K562 (cell line): Measurements from ENCODE around the gene RUNX1. TPM values are rescaled to one million over a fixed set of nuclear protein-coding genes. Genes with fewer than 3 reads are reported as not detected.

ENCODE experiments used
- ATF7 ChIP-seq: fragments of 450-650 bp; IDR thresholded peaks from 2 replicates; pipeline ENCODE4 v1.7.1; 2014; ENCODE audit warnings: mild to moderate bottlenecking, moderate library complexity
- HMBOX1 ChIP-seq: sonication (generic); IDR thresholded peaks from 2 replicates; pipeline ENCODE4 v1.6.1; 2016
- KDM1A ChIP-seq, 2 experiments: fragments of 450-650 bp; IDR thresholded peaks; 2 replicates each; pipeline ENCODE4 v1.6.1; 2016; ENCODE audit warnings: mild to moderate bottlenecking in 2 of 2
- RAD51 ChIP-seq: fragments of 450-650 bp; IDR thresholded peaks from 2 replicates; pipeline ENCODE4 v1.7.1; 2016; ENCODE audit warnings: low read depth, mild to moderate bottlenecking, borderline replicate concordance
- SRSF7 ChIP-seq: fragments of 200-400 bp; formaldehyde crosslinking; optimal IDR thresholded peaks from 2 replicates; pipeline ENCODE3; 2017; ENCODE audit warnings: mild to moderate bottlenecking, low read depth, low read length
- ZFX ChIP-seq: sonication (generic); formaldehyde crosslinking; IDR thresholded peaks from 2 replicates; pipeline ENCODE4 v1.8.0; 2022; ENCODE audit warnings: mild to moderate bottlenecking, missing genetic modification reagents, moderate library complexity
- ZNF133 ChIP-seq: fragments of 250-450 bp; sonication (Bioruptor Pico); IDR thresholded peaks from 2 replicates; pipeline ENCODE4 v1.4.0; 2020; ENCODE audit warnings: mild to moderate bottlenecking
- ZNF830 ChIP-seq: fragments of 250-450 bp; sonication (Bioruptor Pico); IDR thresholded peaks from 2 replicates; pipeline ENCODE4 v1.5.0; 2021; ENCODE audit warnings: mild to moderate bottlenecking
- polyA plus RNA-seq, 8 experiments: library from polyadenylated mRNA; depleted of rRNA in 4 of 8; stranded (reverse) in 5 of 8; unstranded in 3 of 8; fragments of >200 nt; fragmentation: Nextera tagmentation in 2 of 8; fragmentation: Illumina TruSeq in 1 of 8; extraction: Ambion mirVana in 2 of 8; extraction: Trizol in 1 of 8; gene quantifications; 2 replicates each; pipeline versions ENCODE4 v1.2.1 to v1.2.3, GENCODE V29; 2011 to 2014; ENCODE audit warnings: inconsistent platforms in 1 of 8, missing spikeins in 1 of 8
- total RNA-seq, 7 experiments: library from RNA; depleted of rRNA in 6 of 7; stranded (reverse); fragments of >200 nt in 6 of 7; fragmentation: Illumina TruSeq in 2 of 7; extraction: Trizol in 2 of 7; gene quantifications; 2 replicates each; pipeline versions ENCODE4 v1.2.1 to v1.2.3, GENCODE V29; 2011 to 2021; ENCODE audit warnings: low replicate concordance in 1 of 7
- TF ChIP-seq, protein P1 (sequence below), 2 experiments: fragments of 450-650 bp; IDR thresholded peaks; 2 replicates each; pipeline ENCODE4 v1.6.1; 2018; ENCODE audit warnings: mild to moderate bottlenecking in 2 of 2, low read depth in 1 of 2; ENCODE audit not compliant: partially characterized antibody in 2 of 2
- TF ChIP-seq, protein P2 (sequence below): fragments of 450-650 bp; formaldehyde crosslinking; IDR thresholded peaks from 2 replicates; pipeline ENCODE4 v1.4.0; 2020; ENCODE audit warnings: mild to moderate bottlenecking, moderate library complexity
- TF ChIP-seq, protein P3 (sequence below): fragments of 450-650 bp; IDR thresholded peaks from 2 replicates; pipeline ENCODE4 v1.6.1; 2017; ENCODE audit warnings: mild to moderate bottlenecking, moderate library complexity
- TF ChIP-seq, protein P4 (sequence below): sonication (generic); formaldehyde crosslinking; IDR thresholded peaks from 2 replicates; pipeline ENCODE4 v1.8.1; 2022; ENCODE audit warnings: missing genetic modification reagents

RUNX1 gene
- total and polyA plus RNA-seq, 9 of the 15 experiments (the other 6 are each of a cell fraction or from before 2014, with no cell fraction given): 2.2 to 68.6 (median 17.8) TPM

- TF ChIP-seq, protein P1, sequence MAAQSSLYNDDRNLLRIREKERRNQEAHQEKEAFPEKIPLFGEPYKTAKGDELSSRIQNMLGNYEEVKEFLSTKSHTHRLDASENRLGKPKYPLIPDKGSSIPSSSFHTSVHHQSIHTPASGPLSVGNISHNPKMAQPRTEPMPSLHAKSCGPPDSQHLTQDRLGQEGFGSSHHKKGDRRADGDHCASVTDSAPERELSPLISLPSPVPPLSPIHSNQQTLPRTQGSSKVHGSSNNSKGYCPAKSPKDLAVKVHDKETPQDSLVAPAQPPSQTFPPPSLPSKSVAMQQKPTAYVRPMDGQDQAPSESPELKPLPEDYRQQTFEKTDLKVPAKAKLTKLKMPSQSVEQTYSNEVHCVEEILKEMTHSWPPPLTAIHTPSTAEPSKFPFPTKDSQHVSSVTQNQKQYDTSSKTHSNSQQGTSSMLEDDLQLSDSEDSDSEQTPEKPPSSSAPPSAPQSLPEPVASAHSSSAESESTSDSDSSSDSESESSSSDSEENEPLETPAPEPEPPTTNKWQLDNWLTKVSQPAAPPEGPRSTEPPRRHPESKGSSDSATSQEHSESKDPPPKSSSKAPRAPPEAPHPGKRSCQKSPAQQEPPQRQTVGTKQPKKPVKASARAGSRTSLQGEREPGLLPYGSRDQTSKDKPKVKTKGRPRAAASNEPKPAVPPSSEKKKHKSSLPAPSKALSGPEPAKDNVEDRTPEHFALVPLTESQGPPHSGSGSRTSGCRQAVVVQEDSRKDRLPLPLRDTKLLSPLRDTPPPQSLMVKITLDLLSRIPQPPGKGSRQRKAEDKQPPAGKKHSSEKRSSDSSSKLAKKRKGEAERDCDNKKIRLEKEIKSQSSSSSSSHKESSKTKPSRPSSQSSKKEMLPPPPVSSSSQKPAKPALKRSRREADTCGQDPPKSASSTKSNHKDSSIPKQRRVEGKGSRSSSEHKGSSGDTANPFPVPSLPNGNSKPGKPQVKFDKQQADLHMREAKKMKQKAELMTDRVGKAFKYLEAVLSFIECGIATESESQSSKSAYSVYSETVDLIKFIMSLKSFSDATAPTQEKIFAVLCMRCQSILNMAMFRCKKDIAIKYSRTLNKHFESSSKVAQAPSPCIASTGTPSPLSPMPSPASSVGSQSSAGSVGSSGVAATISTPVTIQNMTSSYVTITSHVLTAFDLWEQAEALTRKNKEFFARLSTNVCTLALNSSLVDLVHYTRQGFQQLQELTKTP (IDR thresholded peaks at IDR 0.05; ENCODE audit: low read depth in 1 of 2, partially characterized antibody in 2 of 2): no peak
- TF ChIP-seq, protein P2, sequence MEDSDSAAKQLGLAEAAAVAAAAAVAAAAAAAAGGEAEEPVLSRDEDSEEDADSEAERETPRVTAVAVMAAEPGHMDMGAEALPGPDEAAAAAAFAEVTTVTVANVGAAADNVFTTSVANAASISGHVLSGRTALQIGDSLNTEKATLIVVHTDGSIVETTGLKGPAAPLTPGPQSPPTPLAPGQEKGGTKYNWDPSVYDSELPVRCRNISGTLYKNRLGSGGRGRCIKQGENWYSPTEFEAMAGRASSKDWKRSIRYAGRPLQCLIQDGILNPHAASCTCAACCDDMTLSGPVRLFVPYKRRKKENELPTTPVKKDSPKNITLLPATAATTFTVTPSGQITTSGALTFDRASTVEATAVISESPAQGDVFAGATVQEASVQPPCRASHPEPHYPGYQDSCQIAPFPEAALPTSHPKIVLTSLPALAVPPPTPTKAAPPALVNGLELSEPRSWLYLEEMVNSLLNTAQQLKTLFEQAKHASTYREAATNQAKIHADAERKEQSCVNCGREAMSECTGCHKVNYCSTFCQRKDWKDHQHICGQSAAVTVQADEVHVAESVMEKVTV (CRISPR knock-in tag): no peak
- TF ChIP-seq, protein P3, sequence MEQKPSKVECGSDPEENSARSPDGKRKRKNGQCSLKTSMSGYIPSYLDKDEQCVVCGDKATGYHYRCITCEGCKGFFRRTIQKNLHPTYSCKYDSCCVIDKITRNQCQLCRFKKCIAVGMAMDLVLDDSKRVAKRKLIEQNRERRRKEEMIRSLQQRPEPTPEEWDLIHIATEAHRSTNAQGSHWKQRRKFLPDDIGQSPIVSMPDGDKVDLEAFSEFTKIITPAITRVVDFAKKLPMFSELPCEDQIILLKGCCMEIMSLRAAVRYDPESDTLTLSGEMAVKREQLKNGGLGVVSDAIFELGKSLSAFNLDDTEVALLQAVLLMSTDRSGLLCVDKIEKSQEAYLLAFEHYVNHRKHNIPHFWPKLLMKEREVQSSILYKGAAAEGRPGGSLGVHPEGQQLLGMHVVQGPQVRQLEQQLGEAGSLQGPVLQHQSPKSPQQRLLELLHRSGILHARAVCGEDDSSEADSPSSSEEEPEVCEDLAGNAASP: no peak
- no peak for TF ChIP-seq ZFX (CRISPR knock-in tag)
- TF ChIP-seq ATF7: no peak
- TF ChIP-seq KDM1A (IDR thresholded peaks at IDR 0.05): peak; percentile 10 to 35; a peak in 1 of 4 replicates
- TF ChIP-seq HMBOX1: peak; percentile 70; the same call in 1 of the 2 replicates
- TF ChIP-seq RAD51: no peak
- TF ChIP-seq ZNF133 (CRISPR knock-in tag): no peak
- TF ChIP-seq ZNF830 (CRISPR knock-in tag): no peak
- TF ChIP-seq, protein P4, sequence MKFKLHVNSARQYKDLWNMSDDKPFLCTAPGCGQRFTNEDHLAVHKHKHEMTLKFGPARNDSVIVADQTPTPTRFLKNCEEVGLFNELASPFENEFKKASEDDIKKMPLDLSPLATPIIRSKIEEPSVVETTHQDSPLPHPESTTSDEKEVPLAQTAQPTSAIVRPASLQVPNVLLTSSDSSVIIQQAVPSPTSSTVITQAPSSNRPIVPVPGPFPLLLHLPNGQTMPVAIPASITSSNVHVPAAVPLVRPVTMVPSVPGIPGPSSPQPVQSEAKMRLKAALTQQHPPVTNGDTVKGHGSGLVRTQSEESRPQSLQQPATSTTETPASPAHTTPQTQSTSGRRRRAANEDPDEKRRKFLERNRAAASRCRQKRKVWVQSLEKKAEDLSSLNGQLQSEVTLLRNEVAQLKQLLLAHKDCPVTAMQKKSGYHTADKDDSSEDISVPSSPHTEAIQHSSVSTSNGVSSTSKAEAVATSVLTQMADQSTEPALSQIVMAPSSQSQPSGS (CRISPR knock-in tag): no peak
- TF ChIP-seq SRSF7: no peak
Observed at GRCh38 chr21:35015435-35016024, 33.6 kb downstream of the RUNX1 start (continued).
